Caco-2 (cell line): ENCODE data around the gene CACNA1B. TPM values are rescaled to one million over a fixed set of nuclear protein-coding genes. Genes with fewer than 3 reads are reported as not detected.

ENCODE experiments used
- BruUV-seq: library from RNA; stranded (reverse); fragments of 400-500 nt; replicated peaks from 2 replicates; lab custom pipeline; 2021; lab: Mats Ljungman, UMichigan
- CTCF ChIA-PET: fragments of 300-600 bp; sonication (Branson Sonifier 250); formaldehyde crosslinking; loops from one replicate; lab custom pipeline; 2022; ENCODE audit warnings: antibody characterized with exemption; lab: Charles Lee
- POLR2A ChIA-PET: fragments of 300-600 bp; sonication (Branson Sonifier 250); formaldehyde crosslinking; loops from one replicate; lab custom pipeline; 2022; ENCODE audit warnings: antibody characterized with exemption; lab: Charles Lee
- DNase-seq, 2 experiments: peaks; one replicate each; pipeline versions ENCODE4 v3.0.0 to v3.0.0-alpha.2; 2020 to 2022
- H3K27me3 ChIP-seq: replicated peaks from 2 replicates; pipeline ENCODE4 v1.6.0; 2011; ENCODE audit warnings: low read length; ENCODE audit not compliant: control insufficient read depth, insufficient read depth
- H3K36me3 ChIP-seq: 2 replicates; pipeline ENCODE4 v1.5.1; 2011; ENCODE audit warnings: low read length; ENCODE audit not compliant: control insufficient read depth, insufficient read depth
- H3K4me1 ChIP-seq: fragments of 250-450 bp; sonication (Bioruptor Pico); 2 replicates; pipeline ENCODE4 v1.5.1; 2020; ENCODE audit warnings: mild to moderate bottlenecking
- H3K4me3 ChIP-seq: 2 replicates; pipeline ENCODE4 v1.5.1; 2011; ENCODE audit warnings: low read depth, mild to moderate bottlenecking, control low read depth, low read length
- H3K9me3 ChIP-seq: fragments of 250-450 bp; sonication (Bioruptor Pico); 2 replicates; pipeline ENCODE4 v1.5.1; 2020; ENCODE audit warnings: mild to moderate bottlenecking, moderate library complexity
- H3K27ac Mint-ChIP-seq: one replicate; pipeline ENCODE4 v1.8.0; 2022; ENCODE audit warnings: mixed read lengths; ENCODE audit not compliant: unreplicated experiment
- H3K27me3 Mint-ChIP-seq: one replicate; pipeline ENCODE4 v1.8.0; 2022; ENCODE audit warnings: mixed read lengths; ENCODE audit not compliant: insufficient read depth, unreplicated experiment
- H3K36me3 Mint-ChIP-seq: one replicate; pipeline ENCODE4 v1.8.0; 2022; ENCODE audit warnings: mild to moderate bottlenecking, mixed read lengths; ENCODE audit not compliant: insufficient read depth, unreplicated experiment
- H3K4me1 Mint-ChIP-seq: one replicate; pipeline ENCODE4 v1.8.0; 2022; ENCODE audit warnings: low read depth, mixed read lengths; ENCODE audit not compliant: unreplicated experiment
- H3K4me3 Mint-ChIP-seq: one replicate; pipeline ENCODE4 v1.8.0; 2022; ENCODE audit warnings: mild to moderate bottlenecking, moderate library complexity, mixed read lengths; ENCODE audit not compliant: unreplicated experiment
- H3K9me3 Mint-ChIP-seq: one replicate; pipeline ENCODE4 v1.8.0; 2022; ENCODE audit warnings: mixed read lengths; ENCODE audit not compliant: unreplicated experiment
- CTCF ChIP-seq, 2 experiments: fragments of 200-600 bp in 1 of 2; IDR thresholded peaks; 1 replicate in 1 of 2; 2 replicates in 1 of 2; pipeline versions ENCODE4 v1.5.1 to v1.8.0; 2011 to 2022; ENCODE audit warnings: antibody characterized with exemption in 1 of 2, control low read depth in 1 of 2, inconsistent platforms in 1 of 2, low read depth in 1 of 2, low read length in 1 of 2, mild to moderate bottlenecking in 1 of 2, moderate library complexity in 1 of 2; ENCODE audit not compliant: insufficient read depth in 1 of 2, severe bottlenecking in 1 of 2, unreplicated experiment in 1 of 2
- intact Hi-C: fragments of 100-400 bp; cut with micrococcal nuclease; formaldehyde crosslinking; loops from one replicate; pipeline ENCODE4 v1.10.0; 2022; ENCODE audit not compliant: unreplicated experiment
- total RNA-seq: library from RNA; stranded (reverse); gene quantifications from 2 replicates; pipeline ENCODE4 v1.2.3, GENCODE V29; 2022

CACNA1B gene
- total RNA-seq, 1 experiment from 2014 or later = 0.11 TPM

- POLR2A ChIA-PET = no interaction called here
Measured at GRCh38 chr9:137876269-137876668, 1.3 kb upstream of the CACNA1B start.

GRCh38 chr9:137876781-137877386, 698 bp upstream of the CACNA1B start:
- Mint-ChIP-seq H3K27ac (no peak overlapping the region), H3K27me3 (peaks cover 18% of the 10 kb centered on the region), H3K9me3 (no peaks in the 10 kb centered on the region), H3K4me3 (no peak overlapping the region), H3K36me3 (no peaks in the 10 kb centered on the region), H3K4me1 (no peaks in the 10 kb centered on the region)
- Histone ChIP-seq H3K4me1 (no peaks in the 10 kb centered on the region), H3K27me3 (no peaks in the 10 kb centered on the region), H3K36me3 (no peaks in the 10 kb centered on the region), H3K9me3 (no peaks in the 10 kb centered on the region), H3K4me3 (no peak overlapping the region)
- intact Hi-C loops = no loop called here
- TF ChIP-seq CTCF (IDR thresholded peaks at IDR 0.05; ENCODE audit: insufficient read depth in 1 of 2, low read depth in 1 of 2, low read length in 1 of 2, severe bottlenecking in 1 of 2, unreplicated experiment in 1 of 2) = no peak
- CTCF ChIA-PET = no interaction called here
- BruUV-seq = no TSS peak
- no peak for DNase-seq
- POLR2A ChIA-PET = no interaction called here

More at GRCh38 chr9:137876269-137876668, 1.3 kb upstream of the CACNA1B start:
- Mint-ChIP-seq H3K36me3 (no peaks in the 10 kb centered on the region), H3K9me3 (no peaks in the 10 kb centered on the region), H3K27ac (no peak overlapping the region), H3K27me3 (peaks cover 19% of the 10 kb centered on the region), H3K4me1 (no peaks in the 10 kb centered on the region), H3K4me3 (no peak overlapping the region)
- no peak for TF ChIP-seq CTCF (IDR thresholded peaks at IDR 0.05; ENCODE audit: insufficient read depth in 1 of 2, low read depth in 1 of 2, low read length in 1 of 2, severe bottlenecking in 1 of 2, unreplicated experiment in 1 of 2)
- intact Hi-C loops = no loop called here
- DNase-seq = no peak
- Histone ChIP-seq H3K27me3 (no peaks in the 10 kb centered on the region), H3K4me3 (no peak overlapping the region), H3K9me3 (no peaks in the 10 kb centered on the region), H3K36me3 (no peaks in the 10 kb centered on the region), H3K4me1 (no peaks in the 10 kb centered on the region)
- no TSS peak for BruUV-seq
- CTCF ChIA-PET = no interaction called here

GRCh38 chr9:137878146-137878941, 762 bp downstream of the CACNA1B start:
- intact Hi-C loops = no loop called here
- no peaks in the 10 kb centered on the region for H3K9me3 ChIP-seq
- no peak for TF ChIP-seq CTCF (IDR thresholded peaks at IDR 0.05; ENCODE audit: insufficient read depth in 1 of 2, low read depth in 1 of 2, low read length in 1 of 2, severe bottlenecking in 1 of 2, unreplicated experiment in 1 of 2)
- no peak overlapping the region for H3K4me3 Mint-ChIP-seq
- no peaks in the 10 kb centered on the region for H3K36me3 Mint-ChIP-seq
- no TSS peak for BruUV-seq
- no peaks in the 10 kb centered on the region for H3K27me3 ChIP-seq
- H3K27me3 Mint-ChIP-seq = peaks cover 12% of the 10 kb centered on the region
- no peaks in the 10 kb centered on the region for H3K4me1 ChIP-seq
- no peak overlapping the region for H3K27ac Mint-ChIP-seq
- H3K4me1 Mint-ChIP-seq = no peaks in the 10 kb centered on the region
- H3K9me3 Mint-ChIP-seq = no peaks in the 10 kb centered on the region
- DNase-seq = no peak
- no peak overlapping the region for H3K4me3 ChIP-seq
- ChIA-PET CTCF (no interaction called here), POLR2A (no interaction called here)
- H3K36me3 ChIP-seq = no peaks in the 10 kb centered on the region
